GM12864 (cell line): ENCODE results near the gene TUB.

Source experiments
- DNase-seq: peaks from one replicate; pipeline ENCODE4 v3.0.0-alpha.2; 2011; ENCODE audit warnings: low read depth
- H3K4me3 ChIP-seq: 2 replicates; pipeline ENCODE4 v1.5.1; 2011; ENCODE audit warnings: mild to moderate bottlenecking, low read depth, low read length, control low read depth
- TF ChIP-seq, protein P1 (sequence below): IDR thresholded peaks from 2 replicates; pipeline ENCODE4 v1.5.1; 2011; ENCODE audit warnings: low read depth, mild to moderate bottlenecking, moderate library complexity, low read length, control low read depth, inconsistent platforms; ENCODE audit errors: missing control alignments

TUB gene

GRCh38 chr11:8067929-8068575 is 13.0 kb upstream of the TUB start:
- H3K4me3 ChIP-seq, result no peak overlapping the region
- TF ChIP-seq, protein P1, sequence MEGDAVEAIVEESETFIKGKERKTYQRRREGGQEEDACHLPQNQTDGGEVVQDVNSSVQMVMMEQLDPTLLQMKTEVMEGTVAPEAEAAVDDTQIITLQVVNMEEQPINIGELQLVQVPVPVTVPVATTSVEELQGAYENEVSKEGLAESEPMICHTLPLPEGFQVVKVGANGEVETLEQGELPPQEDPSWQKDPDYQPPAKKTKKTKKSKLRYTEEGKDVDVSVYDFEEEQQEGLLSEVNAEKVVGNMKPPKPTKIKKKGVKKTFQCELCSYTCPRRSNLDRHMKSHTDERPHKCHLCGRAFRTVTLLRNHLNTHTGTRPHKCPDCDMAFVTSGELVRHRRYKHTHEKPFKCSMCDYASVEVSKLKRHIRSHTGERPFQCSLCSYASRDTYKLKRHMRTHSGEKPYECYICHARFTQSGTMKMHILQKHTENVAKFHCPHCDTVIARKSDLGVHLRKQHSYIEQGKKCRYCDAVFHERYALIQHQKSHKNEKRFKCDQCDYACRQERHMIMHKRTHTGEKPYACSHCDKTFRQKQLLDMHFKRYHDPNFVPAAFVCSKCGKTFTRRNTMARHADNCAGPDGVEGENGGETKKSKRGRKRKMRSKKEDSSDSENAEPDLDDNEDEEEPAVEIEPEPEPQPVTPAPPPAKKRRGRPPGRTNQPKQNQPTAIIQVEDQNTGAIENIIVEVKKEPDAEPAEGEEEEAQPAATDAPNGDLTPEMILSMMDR, result no peak
- DNase-seq, result no peak

DNA sequence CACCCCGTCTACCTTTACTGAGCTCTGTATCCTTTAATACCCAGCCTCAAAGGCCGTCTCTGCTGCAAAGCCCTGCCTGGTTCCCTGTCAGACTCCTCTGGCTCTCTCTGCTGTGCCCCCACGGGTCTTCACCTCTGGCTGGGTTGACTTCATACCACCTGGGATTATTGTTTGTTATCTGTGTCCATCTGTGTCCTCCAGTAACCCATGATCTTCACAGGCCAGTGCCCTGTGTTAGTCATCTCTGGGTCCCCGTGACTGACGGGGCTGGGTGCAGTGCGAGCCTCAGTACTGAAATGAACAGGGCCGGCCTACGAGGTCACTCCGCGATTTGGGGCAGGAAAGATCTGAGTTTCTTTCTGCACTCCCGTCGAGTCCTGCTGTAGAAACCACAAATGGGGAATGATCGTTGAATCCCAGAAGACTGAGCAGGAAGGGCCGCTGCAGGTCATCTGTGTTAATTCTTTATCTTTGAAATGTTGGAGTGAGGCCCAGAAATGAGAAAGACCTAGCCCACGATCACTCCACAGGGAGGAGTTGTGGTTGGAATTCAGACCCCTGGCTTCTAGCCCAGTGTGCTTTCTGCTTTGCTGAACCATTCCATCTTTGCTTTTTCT is 12.3 kb upstream of the TUB start:
- no peak for DNase-seq
- TF ChIP-seq, protein P1, result no peak
- H3K4me3 ChIP-seq, result no peak overlapping the region

DNA sequence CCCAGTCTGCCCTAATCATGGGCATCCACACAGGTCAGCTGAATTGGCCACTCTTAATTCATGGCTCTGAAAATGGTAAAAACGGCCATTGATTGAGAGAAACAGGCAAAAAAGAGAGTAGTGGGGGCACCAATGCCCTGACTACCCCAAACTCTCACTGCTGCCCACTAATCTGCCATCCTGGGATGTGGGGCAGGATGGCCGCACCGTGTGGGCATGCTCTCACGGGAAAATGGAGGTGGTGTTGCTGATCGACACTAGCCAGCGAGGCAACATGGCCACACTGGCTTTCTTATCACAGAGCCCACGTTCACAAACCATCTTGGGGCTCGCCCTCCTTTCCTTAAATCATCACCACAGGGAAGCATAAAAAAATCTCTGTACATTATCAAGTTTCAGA is 11.2 kb upstream of the TUB start:
- no peak for DNase-seq
- TF ChIP-seq, protein P1, result no peak
- H3K4me3 ChIP-seq, result no peak overlapping the region

GRCh38 chr11:8070417-8071115 is 10.4 kb upstream of the TUB start:
- TF ChIP-seq, protein P1, result peak; percentile 29
- H3K4me3 ChIP-seq, result no peak overlapping the region
- no peak for DNase-seq

- TF ChIP-seq, protein P1, result no peak
- H3K4me3 ChIP-seq, result no peak overlapping the region
These were observed 9.1 kb upstream of the TUB start for GRCh38 chr11:8071616-8072581.

DNA sequence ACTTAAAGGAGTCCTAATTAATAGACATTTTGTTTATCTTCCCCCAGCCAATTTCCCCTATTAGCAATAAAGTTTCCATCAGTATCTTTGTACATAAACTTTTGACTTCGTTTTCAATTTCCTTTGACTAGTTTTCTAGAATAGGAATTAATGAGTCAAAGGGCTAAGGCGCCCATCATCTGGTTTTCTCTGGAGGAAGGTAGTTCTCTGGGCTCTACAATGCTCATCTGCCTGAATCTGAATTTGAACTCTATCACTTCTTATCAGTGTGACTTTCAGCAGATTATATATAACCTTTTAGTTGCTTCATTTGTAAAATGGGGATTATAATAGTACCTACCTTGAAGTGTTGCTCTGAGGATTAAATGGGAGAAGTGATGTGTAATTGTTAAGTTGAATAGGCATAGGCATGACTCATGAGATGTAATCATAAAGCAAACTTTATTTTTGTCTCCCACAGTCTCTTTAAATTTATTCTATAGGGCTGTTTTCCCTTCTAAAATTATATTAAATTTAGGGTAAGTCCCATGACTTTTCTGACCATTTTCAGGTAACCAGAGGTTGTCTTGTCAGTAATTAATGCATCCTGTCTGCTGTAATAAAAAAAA is 5.8 kb upstream of the TUB start:
- H3K4me3 ChIP-seq, result no peak overlapping the region
- DNase-seq, result no peak

More at GRCh38 chr11:8071616-8072581, 9.1 kb upstream of the TUB start:
- DNase-seq, result no peak

More for the DNA sequence above, 5.8 kb upstream of the TUB start:
- TF ChIP-seq, protein P1, result no peak
